ENCODE results near the gene RFK. TPM values are rescaled to one million over a fixed set of nuclear protein-coding genes. Genes with fewer than 3 reads are reported as not detected.

RFK gene
- total and polyA plus RNA-seq, 9 of the 15 experiments (the other 6 are each of a cell fraction or from before 2014, with no cell fraction given): 3.8 to 51.1 (median 14.8) TPM

GRCh38 chr9:76365028-76365427, 29.2 kb downstream of the RFK start:
- Histone ChIP-seq H3K27me3 (ENCODE audit: control insufficient read depth in 2 of 2, insufficient read depth in 2 of 2, low read length in 2 of 2) (no peaks in the 10 kb centered on the region), H3K36me3 (ENCODE audit: control insufficient read depth, insufficient read depth, low read length) (no peaks in the 10 kb centered on the region), H3K9me3 (replicated peaks; ENCODE audit: control insufficient read depth, insufficient read depth, low read depth, low read length) (no peaks in the 10 kb centered on the region), H3K4me1 (replicated peaks in 1 of 2; ENCODE audit: control insufficient read depth in 2 of 2, insufficient read depth in 2 of 2, low read length in 2 of 2) (peaks cover 3 to 23% of the 10 kb centered on the region in 2 experiments; a peak in 3 of 5 replicates), H3K4me3 (no peak overlapping the region), H3K4me2 (ENCODE audit: insufficient read depth, low read length) (no peak overlapping the region), H3K9me1 (ENCODE audit: control insufficient read depth, insufficient read depth, low read length) (no peaks in the 10 kb centered on the region), H3K9ac (ENCODE audit: insufficient read depth in 1 of 2, low read depth in 2 of 2, low read length in 2 of 2) (no peak overlapping the region), H3K79me2 (ENCODE audit: control insufficient read depth, insufficient read depth, low read length) (no peaks in the 10 kb centered on the region), H2AFZ (ENCODE audit: low read depth, low read length) (no peak overlapping the region), H4K20me1 (replicated peaks; ENCODE audit: control insufficient read depth, insufficient read depth, low read length) (no peaks in the 10 kb centered on the region), H3K27ac (ENCODE audit: extremely low read depth, low read depth, low read length) (no peak overlapping the region)
- FAIRE-seq (no peak), ATAC-seq (no peak), DNase-seq (ENCODE audit: extremely low read depth in 1 of 4, low spot score in 3 of 4) (no peak)
- 11% methylated on average over 1 of the region's 1 CpG for WGBS (ENCODE audit: insufficient coverage, low coverage, missing lambda C conversion rate)
- intact Hi-C loops (cut with micrococcal nuclease) (loop anchor here (10.0 kb wide), 1 partner anchor 50 kb away; no protein-coding TSS in a partner anchor), in situ Hi-C loops (cut with MboI) (no loop called here)
- POLR2A ChIA-PET: no interaction called here
- TF ChIP-seq MYBL2 (IDR thresholded peaks at IDR 0.05; ENCODE audit: low read depth): no peak
- TF ChIP-seq MYBL2 (CRISPR knock-in tag; IDR thresholded peaks at IDR 0.05; ENCODE audit: borderline replicate concordance): no peak
- TF ChIP-seq RBM25 (IDR thresholded peaks at IDR 0.05; ENCODE audit: low read depth, low read length, severe bottlenecking): no peak
- no peak for TF ChIP-seq SAFB (IDR thresholded peaks at IDR 0.05; ENCODE audit: borderline replicate concordance, low read depth, low read length)
- no peak for TF ChIP-seq U2AF2 (optimal IDR thresholded peaks at IDR 0.05; ENCODE audit: low read depth, low read length)
- TF ChIP-seq EHMT2 (IDR thresholded peaks at IDR 0.05): no peak
- TF ChIP-seq ERF (CRISPR knock-in tag; IDR thresholded peaks at IDR 0.05): no peak
- no peak for TF ChIP-seq ARHGAP35 (IDR thresholded peaks at IDR 0.05; ENCODE audit: partially characterized antibody)
- CTCF ChIA-PET (ENCODE audit: low intra/inter-chr PET ratio): no interaction called here
- BruUV-seq (replicated peaks): no TSS peak
